Suprapubic skin (tissue), 4 donors: Measurements from ENCODE around the gene TMA7B. TPM values are rescaled to one million over a fixed set of nuclear protein-coding genes. Genes with fewer than 3 reads are reported as not detected.

Experiments used
- DNase-seq, 2 donors: peaks; one replicate each; pipeline ENCODE4 v3.0.0-alpha.2; 2019; ENCODE audit warnings: low spot score in 2 of 2
- H3K27ac ChIP-seq: fragments of 200-600 bp; sonication (generic); one replicate; pipeline ENCODE4 v1.5.1; 2019
- H3K27me3 ChIP-seq: fragments of 200-600 bp; sonication (generic); one replicate; pipeline ENCODE4 v1.5.1; 2019
- H3K36me3 ChIP-seq: fragments of 200-600 bp; sonication (generic); one replicate; pipeline ENCODE4 v1.5.1; 2019
- H3K4me1 ChIP-seq: fragments of 200-600 bp; sonication (generic); one replicate; pipeline ENCODE4 v1.5.1; 2019
- H3K4me3 ChIP-seq: fragments of 200-600 bp; sonication (generic); one replicate; pipeline ENCODE4 v1.5.1; 2019; ENCODE audit warnings: mild to moderate bottlenecking
- H3K9me3 ChIP-seq: fragments of 200-600 bp; sonication (generic); one replicate; pipeline ENCODE4 v1.5.1; 2019
- EP300 ChIP-seq: sonication (generic); formaldehyde crosslinking; IDR thresholded peaks from one replicate; pipeline ENCODE4 v1.6.1; 2017; ENCODE audit warnings: antibody characterized with exemption
- POLR2A ChIP-seq, 2 donors: fragments of 450-650 bp; IDR thresholded peaks; one replicate each; pipeline ENCODE4 v1.6.1; 2017; ENCODE audit warnings: antibody characterized with exemption in 2 of 2, mild to moderate bottlenecking in 2 of 2, moderate library complexity in 2 of 2
- POLR2AphosphoS5 ChIP-seq, 3 donors: sonication (generic); formaldehyde crosslinking; IDR thresholded peaks; one replicate each; pipeline ENCODE4 v1.6.1; 2017; ENCODE audit warnings: antibody characterized with exemption in 3 of 3
- WGBS: methylation state at CpG from one replicate; pipeline ENCODE4 v1.1.5; 2018; 5-methylcytosine and 5-hydroxymethylcytosine counted together
- total RNA-seq, 4 donors: library from RNA; depleted of rRNA; stranded (reverse); fragments of >200 nt; gene quantifications; one replicate each; pipeline ENCODE4 v1.1.0, GENCODE V29; 2016
- TF ChIP-seq, protein P1 (sequence below), 2 donors: fragments of 200-600 bp in 1 of 2; fragments of 450-650 bp in 1 of 2; sonication (generic) in 1 of 2; IDR thresholded peaks; one replicate each; pipeline ENCODE4 v1.5.1; 2016 to 2019; ENCODE audit warnings: antibody characterized with exemption in 2 of 2, mild to moderate bottlenecking in 1 of 2, moderate library complexity in 1 of 2

The TMA7B gene
- total RNA-seq, 4 donors from 2014 or later, result 0.76 to 1.4 TPM; not detected in 2

- H3K9me3 ChIP-seq, result no peaks in the 10 kb centered on the region
- H3K27ac ChIP-seq, result no peak overlapping the region
- H3K4me1 ChIP-seq, result peaks cover 70% of the 10 kb centered on the region
- peaks cover 32% of the 10 kb centered on the region for H3K27me3 ChIP-seq
- 41% methylated on average over 3 of the region's 3 CpGs for WGBS
- H3K36me3 ChIP-seq, result no peaks in the 10 kb centered on the region
- H3K4me3 ChIP-seq, result peak overlapping the region; percentile 62
- TF ChIP-seq, protein P1, sequence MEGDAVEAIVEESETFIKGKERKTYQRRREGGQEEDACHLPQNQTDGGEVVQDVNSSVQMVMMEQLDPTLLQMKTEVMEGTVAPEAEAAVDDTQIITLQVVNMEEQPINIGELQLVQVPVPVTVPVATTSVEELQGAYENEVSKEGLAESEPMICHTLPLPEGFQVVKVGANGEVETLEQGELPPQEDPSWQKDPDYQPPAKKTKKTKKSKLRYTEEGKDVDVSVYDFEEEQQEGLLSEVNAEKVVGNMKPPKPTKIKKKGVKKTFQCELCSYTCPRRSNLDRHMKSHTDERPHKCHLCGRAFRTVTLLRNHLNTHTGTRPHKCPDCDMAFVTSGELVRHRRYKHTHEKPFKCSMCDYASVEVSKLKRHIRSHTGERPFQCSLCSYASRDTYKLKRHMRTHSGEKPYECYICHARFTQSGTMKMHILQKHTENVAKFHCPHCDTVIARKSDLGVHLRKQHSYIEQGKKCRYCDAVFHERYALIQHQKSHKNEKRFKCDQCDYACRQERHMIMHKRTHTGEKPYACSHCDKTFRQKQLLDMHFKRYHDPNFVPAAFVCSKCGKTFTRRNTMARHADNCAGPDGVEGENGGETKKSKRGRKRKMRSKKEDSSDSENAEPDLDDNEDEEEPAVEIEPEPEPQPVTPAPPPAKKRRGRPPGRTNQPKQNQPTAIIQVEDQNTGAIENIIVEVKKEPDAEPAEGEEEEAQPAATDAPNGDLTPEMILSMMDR (IDR thresholded peaks at IDR 0.05), result no peak
- TF ChIP-seq POLR2A (IDR thresholded peaks at IDR 0.05) (no peak), POLR2AphosphoS5 (IDR thresholded peaks at IDR 0.05) (no peak)
- no peak for DNase-seq
Observed at GRCh38 chr22:39996732-39997131, 36.5 kb downstream of the TMA7B start.

- peak overlapping the region; percentile 62 for H3K4me3 ChIP-seq
- no peak for DNase-seq
- peaks cover 77% of the 10 kb centered on the region for H3K4me1 ChIP-seq
- H3K9me3 ChIP-seq, result no peaks in the 10 kb centered on the region
- WGBS, result 70% methylated on average over 3 of the region's 3 CpGs
- no peaks in the 10 kb centered on the region for H3K36me3 ChIP-seq
- H3K27me3 ChIP-seq, result peaks cover 32% of the 10 kb centered on the region
- H3K27ac ChIP-seq, result peak overlapping the region; percentile 46
- TF ChIP-seq, protein P1 (IDR thresholded peaks at IDR 0.05), result no peak
- TF ChIP-seq EP300, result no peak
- TF ChIP-seq POLR2A (IDR thresholded peaks at IDR 0.05), result no peak
- TF ChIP-seq POLR2AphosphoS5 (IDR thresholded peaks at IDR 0.05), result no peak
Observed at GRCh38 chr22:39997421-39997820, 37.2 kb downstream of the TMA7B start.

GRCh38 chr22:39997939-39998726, 37.9 kb downstream of the TMA7B start:
- Histone ChIP-seq H3K36me3 (no peaks in the 10 kb centered on the region), H3K27ac (peak overlapping the region; percentile 46), H3K27me3 (peaks cover 25% of the 10 kb centered on the region), H3K4me3 (peak overlapping the region; percentile 62), H3K4me1 (peaks cover 84% of the 10 kb centered on the region), H3K9me3 (no peaks in the 10 kb centered on the region)
- DNase-seq, result no peak
- WGBS, result 52% methylated on average over 10 of the region's 11 CpGs
- TF ChIP-seq EP300 (no peak), POLR2A (IDR thresholded peaks at IDR 0.05) (no peak), POLR2AphosphoS5 (IDR thresholded peaks at IDR 0.05) (no peak)
- TF ChIP-seq, protein P1 (IDR thresholded peaks at IDR 0.05), result no peak

DNA sequence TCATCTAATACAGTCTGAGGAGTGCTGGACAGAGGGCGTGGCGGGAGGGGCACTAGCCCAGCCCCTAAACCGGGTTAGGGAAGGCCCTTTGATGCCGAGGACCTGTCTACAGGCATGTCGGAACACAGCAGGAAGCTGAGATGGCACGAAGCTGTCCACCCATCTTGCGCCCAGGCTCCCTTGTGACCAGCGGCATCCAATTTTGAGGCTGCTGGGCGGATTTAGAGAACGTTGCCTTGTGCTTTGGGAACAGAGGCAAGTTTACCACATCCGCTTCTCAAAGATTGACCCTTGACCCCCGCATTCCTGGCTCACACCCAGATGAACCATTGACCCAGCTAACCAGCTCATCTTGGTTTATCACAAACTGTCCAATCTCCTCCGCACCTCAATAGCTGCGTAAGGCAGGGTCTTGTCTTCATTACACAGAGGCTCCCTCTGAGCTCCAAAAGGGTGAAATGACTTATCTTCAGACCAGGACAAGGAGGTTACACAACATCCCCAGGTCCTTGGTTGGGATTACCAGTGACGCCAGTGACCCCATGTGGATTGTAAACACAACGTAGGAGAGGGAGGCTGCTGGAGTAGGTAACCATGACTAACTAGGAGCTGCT, 39.1 kb downstream of the TMA7B start:
- Histone ChIP-seq H3K4me1 (peaks cover 90% of the 10 kb centered on the region), H3K27ac (no peak overlapping the region), H3K27me3 (peaks cover 15% of the 10 kb centered on the region), H3K9me3 (no peaks in the 10 kb centered on the region), H3K4me3 (no peak overlapping the region), H3K36me3 (no peaks in the 10 kb centered on the region)
- 63% methylated on average over 15 of the region's 16 CpGs for WGBS
- TF ChIP-seq, protein P1 (IDR thresholded peaks at IDR 0.05), result no peak
- TF ChIP-seq POLR2AphosphoS5 (IDR thresholded peaks at IDR 0.05) (no peak), POLR2A (IDR thresholded peaks at IDR 0.05) (no peak), EP300 (no peak)
- DNase-seq, result no peak

DNA sequence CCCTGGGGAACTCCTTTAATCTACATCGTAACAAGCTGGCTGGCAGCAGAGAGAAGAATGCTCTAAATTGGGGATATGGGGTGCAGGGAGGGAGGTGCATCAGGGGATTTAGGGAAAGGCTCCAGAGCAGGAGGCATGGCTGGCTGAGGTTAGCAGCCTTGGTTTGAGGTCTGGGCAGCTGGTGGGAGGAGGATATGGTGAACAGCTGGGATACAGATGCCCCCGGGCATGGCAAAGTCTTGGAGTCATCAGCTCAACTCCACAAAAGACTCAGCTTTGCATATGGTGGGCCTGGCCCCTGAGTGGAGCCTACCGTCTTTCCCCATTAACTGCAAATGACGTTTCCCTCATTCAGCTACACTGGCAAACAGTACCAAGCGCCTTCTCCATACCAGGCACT, 40.0 kb downstream of the TMA7B start:
- TF ChIP-seq POLR2AphosphoS5 (IDR thresholded peaks at IDR 0.05) (no peak), POLR2A (IDR thresholded peaks at IDR 0.05) (no peak), EP300 (no peak)
- TF ChIP-seq, protein P1 (IDR thresholded peaks at IDR 0.05), result no peak
- peaks cover 8% of the 10 kb centered on the region for H3K27me3 ChIP-seq
- H3K27ac ChIP-seq, result no peak overlapping the region
- H3K9me3 ChIP-seq, result no peaks in the 10 kb centered on the region
- H3K4me3 ChIP-seq, result no peak overlapping the region
- H3K36me3 ChIP-seq, result no peaks in the 10 kb centered on the region
- no peak for DNase-seq
- 67% methylated on average over 5 of the region's 5 CpGs for WGBS
- H3K4me1 ChIP-seq, result peaks cover 94% of the 10 kb centered on the region
